AG09309 (cell line): ENCODE measurements around the gene EID3.
"Not testable (repeated sequence)": the region's sequence is repeated elsewhere in the genome, so short reads cannot be mapped to it uniquely, and the experiment has no call there.

Experiments used
- DNase-seq: peaks from one replicate; pipeline ENCODE4 v3.0.0-alpha.2; 2010; ENCODE audit warnings: low read depth
- H3K4me3 ChIP-seq: 2 replicates; pipeline ENCODE4 v1.5.1; 2011; ENCODE audit warnings: mild to moderate bottlenecking, low read depth, low read length, moderate library complexity; ENCODE audit not compliant: control insufficient read depth
- CTCF ChIP-seq: IDR thresholded peaks from 2 replicates; pipeline ENCODE4 v1.5.1; 2011; ENCODE audit warnings: mild to moderate bottlenecking, low read depth, low read length, inconsistent platforms; ENCODE audit not compliant: insufficient read depth, control insufficient read depth; ENCODE audit errors: missing control alignments

The EID3 gene

GRCh38 chr12:104303538-104304151 is at the start of gene EID3:
TSS of gene EID3 (plus strand) at chr12:104303739. CDS start at chr12:104303935, 196 bp downstream.
- no peak for DNase-seq
- TF ChIP-seq CTCF: no peak
- H3K4me3 ChIP-seq: peak within 1 kb of the TSS; percentile 45

DNA sequence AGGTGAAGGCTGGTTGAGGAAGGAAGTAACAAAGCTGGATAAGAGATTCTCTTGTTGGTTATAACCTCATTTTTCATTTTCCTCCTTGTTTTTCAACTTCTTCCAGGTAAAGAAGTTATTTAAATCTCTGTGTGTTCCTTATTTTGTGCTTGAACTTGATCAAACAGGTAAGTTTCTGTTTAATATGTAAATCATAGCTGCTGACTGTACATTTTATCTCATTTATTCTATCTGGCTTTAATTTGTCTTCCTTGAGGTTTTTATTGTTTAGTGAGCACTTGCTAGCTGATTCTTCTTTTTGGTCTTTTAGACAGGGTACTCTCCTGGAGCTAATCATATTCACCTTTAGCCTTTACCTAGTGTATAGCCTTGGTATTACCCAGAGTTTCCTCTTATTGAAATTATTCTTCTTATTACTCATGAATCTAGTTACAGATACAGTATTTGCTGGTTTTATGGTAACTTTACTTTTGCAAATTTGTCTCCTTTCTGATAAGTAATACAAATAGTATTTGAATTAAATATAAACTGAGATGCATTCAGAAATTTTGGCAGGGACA is 45.5 kb upstream of the EID3 start:
- DNase-seq: no peak
- H3K4me3 ChIP-seq: no peak overlapping the region
- TF ChIP-seq CTCF: no peak

DNA sequence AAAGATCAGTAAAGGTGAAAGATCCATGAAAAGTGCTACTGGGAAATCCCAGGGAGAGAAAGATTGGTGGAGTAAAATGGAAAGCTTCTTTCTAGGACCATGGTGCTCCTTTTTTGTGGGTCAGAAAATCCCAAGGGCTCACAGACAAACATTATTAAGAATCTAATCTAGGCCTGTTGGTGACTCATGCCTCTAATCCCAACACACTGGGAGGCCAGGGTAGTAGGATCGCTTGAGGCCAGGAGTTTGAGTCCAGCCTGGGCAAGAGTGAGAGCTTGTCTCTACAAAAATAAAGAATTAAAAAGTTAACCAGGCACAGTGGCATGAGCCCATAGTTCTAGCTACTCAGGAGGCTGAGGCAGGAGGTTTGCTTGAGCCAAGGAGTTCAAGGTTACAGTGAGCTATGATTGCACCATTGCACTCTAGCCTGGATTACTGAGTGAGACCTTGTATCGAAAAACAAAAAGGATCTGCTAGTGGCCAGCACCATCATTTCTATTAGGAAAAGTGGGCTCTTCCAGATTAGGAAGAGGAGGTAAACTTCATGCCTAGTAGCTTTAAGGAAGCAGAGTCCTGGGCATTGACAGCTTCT is 45.0 kb upstream of the EID3 start:
- TF ChIP-seq CTCF: no peak
- DNase-seq: no peak
- no peak overlapping the region for H3K4me3 ChIP-seq

- no peak for DNase-seq
- no peak overlapping the region for H3K4me3 ChIP-seq
- TF ChIP-seq CTCF: no peak
Observed at GRCh38 chr12:104263026-104263425, 40.5 kb upstream of the EID3 start.

DNA sequence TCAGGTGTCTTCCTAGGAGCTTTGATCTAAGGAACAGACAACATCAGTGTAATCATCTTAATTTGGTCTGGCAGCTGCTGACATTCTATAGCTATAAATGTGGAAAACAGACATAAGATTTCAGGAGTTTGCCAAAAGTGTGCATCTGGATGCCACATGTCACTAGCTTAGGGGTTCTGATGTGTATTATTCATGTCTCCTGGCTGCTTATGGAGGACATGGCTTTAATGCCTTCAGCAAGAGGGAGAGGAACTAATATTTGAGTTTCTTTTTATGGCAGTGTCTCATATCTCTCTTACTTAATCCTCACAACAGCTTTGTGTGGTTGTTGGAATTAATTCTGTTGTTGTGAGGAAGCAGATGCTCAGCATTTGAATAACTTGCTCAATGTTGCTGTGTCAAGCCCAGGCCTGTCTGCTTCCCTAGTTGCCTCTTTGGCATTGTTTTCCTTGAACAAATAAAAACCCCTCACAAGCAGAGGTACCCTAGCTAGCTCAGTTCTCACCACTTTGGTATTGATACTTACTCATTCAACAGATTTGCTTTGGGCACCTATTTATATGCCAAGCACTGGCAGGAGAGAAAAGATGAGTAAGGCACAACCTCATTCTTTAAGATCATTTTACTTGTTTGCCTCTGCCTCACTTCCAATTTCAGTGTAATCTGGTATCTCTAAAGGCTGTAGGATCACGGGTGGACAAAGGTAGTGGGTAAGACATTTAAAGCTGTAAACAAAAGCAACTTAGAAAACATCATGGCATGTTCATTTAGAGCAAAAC is 39.8 kb upstream of the EID3 start:
- no peak overlapping the region for H3K4me3 ChIP-seq
- no peak for TF ChIP-seq CTCF
- DNase-seq: peak; percentile 60

DNA sequence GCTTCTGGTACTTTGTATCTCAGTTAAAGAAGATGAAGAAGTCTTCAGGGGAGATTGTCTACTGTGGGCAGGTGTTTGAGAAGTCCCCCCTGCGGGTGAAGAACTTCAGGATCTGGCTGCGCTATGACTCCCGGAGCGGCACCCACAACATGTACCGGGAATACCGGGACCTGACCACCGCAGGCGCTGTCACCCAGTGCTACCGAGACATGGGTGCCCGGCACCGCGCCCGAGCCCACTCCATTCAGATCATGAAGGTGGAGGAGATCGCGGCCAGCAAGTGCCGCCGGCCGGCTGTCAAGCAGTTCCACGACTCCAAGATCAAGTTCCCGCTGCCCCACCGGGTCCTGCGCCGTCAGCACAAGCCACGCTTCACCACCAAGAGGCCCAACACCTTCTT is 38.1 kb upstream of the EID3 start:
- DNase-seq: not testable (repeated sequence)

GRCh38 chr12:104272938-104273337 is 30.6 kb upstream of the EID3 start:
- no peak for DNase-seq
- no peak for TF ChIP-seq CTCF
- no peak overlapping the region for H3K4me3 ChIP-seq

More for the DNA sequence above, 38.1 kb upstream of the EID3 start:
- not testable (repeated sequence) for H3K4me3 ChIP-seq
